ENCODE measurements around the gene ADAMTS9. TPM values are rescaled to one million over a fixed set of nuclear protein-coding genes. Genes with fewer than 3 reads are reported as not detected.

Gene ADAMTS9
- total and polyA plus RNA-seq, 10 of the 15 experiments (the other 5 are each of a cell fraction or from before 2014, with no cell fraction given): 0.08 TPM; not detected in 9

DNA sequence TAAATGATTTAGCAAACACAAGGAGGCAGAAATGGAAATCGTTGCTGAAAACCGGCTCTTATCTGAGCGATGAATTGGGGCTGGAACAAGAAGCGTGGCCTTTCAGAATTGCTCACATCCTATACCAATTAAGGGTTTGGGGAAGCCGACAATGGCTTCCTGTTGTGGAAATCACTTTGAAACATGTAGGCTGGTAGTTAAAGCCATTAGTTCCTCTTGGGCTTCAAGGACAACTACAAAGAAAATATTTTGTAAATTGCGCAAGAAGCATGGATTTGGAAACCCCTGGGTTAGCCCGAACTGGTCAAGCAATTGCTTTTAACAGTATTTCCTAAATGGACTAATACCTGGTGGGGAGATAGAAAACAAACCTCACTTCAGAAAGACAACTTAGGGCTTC lies 182.4 kb downstream of the ADAMTS9 start:
- RAD21 ChIA-PET (ENCODE audit: unreplicated experiment): interaction anchor here (0.8 kb wide), 1 partner anchor 55 kb away, joined by 3 read pairs; no protein-coding TSS in a partner anchor
- in situ Hi-C loops (cut with MboI) (no loop called here), intact Hi-C loops (cut with micrococcal nuclease; ENCODE audit: unreplicated experiment) (no loop called here)
- CTCF ChIA-PET: no interaction called here
- no peaks in the 10 kb centered on the region for H3K36me3 ChIP-seq (ENCODE audit: control insufficient read depth in 2 of 2, insufficient read depth in 2 of 2, low read length in 1 of 2)
- H2AFZ ChIP-seq (ENCODE audit: control insufficient read depth, low read depth, low read length): no peak overlapping the region
- ATAC-seq: no peak
- H3K27me3 ChIP-seq (replicated peaks in 1 of 2; ENCODE audit: control insufficient read depth in 2 of 2, insufficient read depth in 2 of 2, low read length in 1 of 2): no peaks in the 10 kb centered on the region
- SMC1A ChIA-PET (ENCODE audit: uncharacterized antibody, unreplicated experiment): interaction anchor here (1.4 to 1.9 kb wide), 3 partner anchors 13 to 28 kb away, joined by 4 to 10 read pairs (median 5); no protein-coding TSS in a partner anchor
- POLR2A ChIA-PET: no interaction called here
- H3K79me2 ChIP-seq (ENCODE audit: control insufficient read depth, insufficient read depth, low read length): no peaks in the 10 kb centered on the region
- FAIRE-seq: no peak
- H3K4me2 ChIP-seq (ENCODE audit: control insufficient read depth, insufficient read depth): no peak overlapping the region
- 0% methylated on average over 7 of the region's 7 CpGs for whole genome bisulfite sequencing (ENCODE audit: insufficient coverage, insufficient replicate concordance, low lambda C conversion rate, missing lambda C conversion rate)
- no peaks in the 10 kb centered on the region for H3K4me1 ChIP-seq (ENCODE audit: control insufficient read depth, insufficient read depth, low read length)
- no peak overlapping the region for H3K9ac ChIP-seq (ENCODE audit: control insufficient read depth, insufficient read depth, low read length)
- no peak overlapping the region for H3K27ac ChIP-seq (ENCODE audit: control insufficient read depth, insufficient read depth)
- no peak overlapping the region for H3K4me3 ChIP-seq
- no peaks in the 10 kb centered on the region for H3K9me3 ChIP-seq (replicated peaks; ENCODE audit: control insufficient read depth, insufficient read depth, low read length)
- BruUV-seq (replicated peaks): no TSS peak
- H4K20me1 ChIP-seq (ENCODE audit: control insufficient read depth, insufficient read depth): no peaks in the 10 kb centered on the region
- DNase-seq (ENCODE audit: low read depth, low spot score): no peak
- TF ChIP-seq ASH2L (IDR thresholded peaks at IDR 0.05; ENCODE audit: borderline replicate concordance, low read depth) (no peak), NFYB (IDR thresholded peaks at IDR 0.05; ENCODE audit: insufficient read depth, low read depth, low read length) (no peak), ZNF592 (IDR thresholded peaks at IDR 0.05) (no peak), KDM1A (IDR thresholded peaks at IDR 0.05; ENCODE audit: borderline replicate concordance) (no peak), ZBTB4 (CRISPR knock-in tag; IDR thresholded peaks at IDR 0.05) (no peak), NR2F1 (conservative IDR thresholded peaks at IDR 0.05) (no peak), ZNF217 (IDR thresholded peaks at IDR 0.05) (no peak), SIN3A (IDR thresholded peaks at IDR 0.05; ENCODE audit: low read depth, low read length) (no peak), GABPA (IDR thresholded peaks at IDR 0.05; ENCODE audit: low read depth) (no peak), PRDM15 (CRISPR knock-in tag; IDR thresholded peaks at IDR 0.05) (no peak), HDAC2 (IDR thresholded peaks at IDR 0.05) (no peak)
